Naive B cell (primary cell): Measurements from ENCODE around the gene TPRA1. TPM values are rescaled to one million over a fixed set of nuclear protein-coding genes. Genes with fewer than 3 reads are reported as not detected.
"Not testable (repeated sequence)": the region's sequence is repeated elsewhere in the genome, so short reads cannot be mapped to it uniquely, and the experiment has no call there.

ENCODE experiments used
- ATAC-seq, 2 donors: fragments of 150-1000 bp; cut with Tn5 transposase; 2 replicates each; pipeline ENCODE4 v1.10.0; 2021; ENCODE audit warnings: low read depth in 2 of 2, mild to moderate bottlenecking in 2 of 2, moderate library complexity in 2 of 2
- DNase-seq: peaks from one replicate; pipeline ENCODE4 v3.0.0; 2022
- H3K27ac Mint-ChIP-seq, 6 donors: one replicate each; pipeline ENCODE4 v1.8.0; 2020 to 2022; ENCODE audit warnings: mild to moderate bottlenecking in 6 of 6, mixed read lengths in 6 of 6, moderate library complexity in 5 of 6, inconsistent platforms in 2 of 6
- H3K27me3 Mint-ChIP-seq, 3 donors: one replicate each; pipeline ENCODE4 v1.8.0; 2021 to 2022; ENCODE audit warnings: mixed read lengths in 3 of 3, mild to moderate bottlenecking in 1 of 3
- H3K36me3 Mint-ChIP-seq, 2 donors: one replicate each; pipeline ENCODE4 v1.8.0; 2020 to 2022; ENCODE audit warnings: mixed read lengths in 2 of 2, inconsistent platforms in 1 of 2, mild to moderate bottlenecking in 1 of 2
- H3K4me1 Mint-ChIP-seq, 3 donors: one replicate each; pipeline ENCODE4 v1.8.0; 2020 to 2022; ENCODE audit warnings: mixed read lengths in 3 of 3, inconsistent platforms in 1 of 3, mild to moderate bottlenecking in 1 of 3, moderate library complexity in 1 of 3
- H3K4me3 Mint-ChIP-seq, 8 donors: one replicate each; pipeline ENCODE4 v1.8.0; 2020 to 2022; ENCODE audit warnings: mild to moderate bottlenecking in 8 of 8, mixed read lengths in 8 of 8, moderate library complexity in 8 of 8, inconsistent platforms in 2 of 8
- H3K9me3 Mint-ChIP-seq, 7 donors: one replicate each; pipeline ENCODE4 v1.8.0; 2020 to 2022; ENCODE audit warnings: mixed read lengths in 7 of 7, mild to moderate bottlenecking in 5 of 7, inconsistent platforms in 2 of 7, moderate library complexity in 1 of 7
- polyA plus RNA-seq, 6 donors: library from polyadenylated mRNA; unstranded; fragments of 300-500 nt; fragmentation: Illumina TruSeq; gene quantifications; one replicate each; pipeline ENCODE4 v1.2.3, GENCODE V29; 2021; ENCODE audit warnings: low read depth in 6 of 6

Gene TPRA1
- polyA plus RNA-seq, 6 donors from 2014 or later = 11.0 to 37.0 (median 18.2) TPM

DNA sequence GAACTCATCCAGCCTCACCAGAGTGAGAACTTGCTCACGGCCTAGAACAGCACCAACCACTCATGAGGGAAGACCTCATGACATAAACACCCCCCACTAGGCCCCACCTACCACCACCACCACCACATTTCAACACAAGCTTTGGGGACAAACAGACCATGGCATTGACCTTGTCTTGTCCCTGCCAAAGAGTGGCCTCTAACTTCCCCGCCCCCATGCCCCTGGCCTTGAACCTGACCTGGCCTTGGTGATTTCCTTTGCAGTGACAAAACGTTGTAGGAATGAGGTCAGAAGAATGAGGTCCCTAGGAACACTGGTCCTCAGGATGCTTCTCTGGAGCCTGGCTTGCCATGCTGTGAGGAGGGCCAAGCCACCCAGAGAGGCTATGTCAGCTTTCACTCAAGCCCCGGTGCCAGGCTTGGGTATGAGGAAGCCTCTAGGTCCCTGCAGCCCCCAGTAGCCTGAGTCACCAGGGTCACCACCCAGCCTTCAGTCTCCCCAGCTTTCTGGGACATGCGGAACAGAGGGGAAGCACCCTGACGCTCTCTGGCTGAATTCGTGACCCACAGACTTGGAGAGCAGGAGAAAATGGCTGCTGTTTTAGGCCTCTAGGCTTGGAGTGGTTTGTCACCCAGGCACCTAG is 57.9 kb downstream of the TPRA1 start:
- peaks cover 6 to 30% (median 19%) of the 10 kb centered on the region in 3 donors for H3K27me3 Mint-ChIP-seq
- no peak for DNase-seq

DNA sequence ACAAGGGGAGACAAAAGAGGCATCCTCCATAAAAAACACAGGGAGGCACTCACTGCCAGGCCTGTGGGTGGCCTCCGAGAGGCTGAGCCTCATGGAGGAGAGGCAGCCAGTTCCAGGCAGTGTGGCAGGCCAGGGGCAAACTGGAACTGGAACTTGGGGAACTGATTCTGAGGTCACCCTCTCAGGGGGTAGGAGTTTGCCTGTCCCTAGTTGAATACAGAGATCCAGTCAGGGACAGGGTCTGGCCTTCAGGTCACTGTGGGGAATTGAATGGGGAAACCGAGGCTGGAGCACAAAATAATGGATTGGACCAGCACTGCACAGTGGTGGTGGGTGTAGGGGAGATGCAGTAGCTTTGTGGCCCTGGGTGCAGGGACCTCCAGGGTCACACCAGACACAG is 58.7 kb downstream of the TPRA1 start:
- peaks cover 7 to 9% (median 9%) of the 10 kb centered on the region in 3 donors for H3K4me1 Mint-ChIP-seq
- no peaks in the 10 kb centered on the region for H3K36me3 Mint-ChIP-seq
- peak overlapping the region in 1 of 6 donors; percentile 53 for H3K27ac Mint-ChIP-seq
- H3K4me3 Mint-ChIP-seq = no peak overlapping the region
- peaks cover 0 to 4% (median 0%) of the 10 kb centered on the region in 7 donors for H3K9me3 Mint-ChIP-seq
- ATAC-seq (no peak), DNase-seq (no peak)
- peaks cover 4 to 23% (median 19%) of the 10 kb centered on the region in 3 donors for H3K27me3 Mint-ChIP-seq

More for the DNA sequence above, 57.9 kb downstream of the TPRA1 start:
- Mint-ChIP-seq H3K36me3 (no peaks in the 10 kb centered on the region), H3K4me3 (peak overlapping the region in 1 of 8 donors; percentile 11), H3K9me3 (peaks cover 0 to 4% (median 0%) of the 10 kb centered on the region in 7 donors), H3K4me1 (peaks cover 7 to 18% (median 9%) of the 10 kb centered on the region in 3 donors), H3K27ac (no peak overlapping the region)
- ATAC-seq = no peak

DNA sequence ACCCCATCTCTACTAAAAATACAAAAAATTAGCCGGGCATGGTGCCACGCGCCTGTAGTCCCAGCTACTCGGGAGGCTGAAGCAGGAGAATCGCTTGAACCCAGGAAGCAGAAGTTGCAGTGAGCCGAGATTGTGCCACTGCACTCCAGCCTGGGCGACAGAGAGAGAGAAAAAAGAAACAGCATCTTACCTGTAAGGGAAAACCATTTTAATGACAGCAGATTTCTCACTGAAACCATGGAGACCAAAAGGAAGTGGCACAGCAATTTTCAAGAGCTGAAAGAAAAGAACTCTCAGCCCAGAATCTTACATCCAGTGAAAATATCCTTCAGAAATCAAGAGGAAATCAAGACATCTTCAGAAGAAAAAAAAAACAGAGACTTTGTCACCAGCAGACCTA is 59.7 kb downstream of the TPRA1 start:
- not testable (repeated sequence) for H3K36me3 Mint-ChIP-seq, DNase-seq, H3K4me3 Mint-ChIP-seq, H3K4me1 Mint-ChIP-seq, H3K9me3 Mint-ChIP-seq, H3K27ac Mint-ChIP-seq, ATAC-seq
- H3K27me3 Mint-ChIP-seq = peaks cover 12 to 23% (median 17%) of the 10 kb centered on the region in 3 donors

DNA sequence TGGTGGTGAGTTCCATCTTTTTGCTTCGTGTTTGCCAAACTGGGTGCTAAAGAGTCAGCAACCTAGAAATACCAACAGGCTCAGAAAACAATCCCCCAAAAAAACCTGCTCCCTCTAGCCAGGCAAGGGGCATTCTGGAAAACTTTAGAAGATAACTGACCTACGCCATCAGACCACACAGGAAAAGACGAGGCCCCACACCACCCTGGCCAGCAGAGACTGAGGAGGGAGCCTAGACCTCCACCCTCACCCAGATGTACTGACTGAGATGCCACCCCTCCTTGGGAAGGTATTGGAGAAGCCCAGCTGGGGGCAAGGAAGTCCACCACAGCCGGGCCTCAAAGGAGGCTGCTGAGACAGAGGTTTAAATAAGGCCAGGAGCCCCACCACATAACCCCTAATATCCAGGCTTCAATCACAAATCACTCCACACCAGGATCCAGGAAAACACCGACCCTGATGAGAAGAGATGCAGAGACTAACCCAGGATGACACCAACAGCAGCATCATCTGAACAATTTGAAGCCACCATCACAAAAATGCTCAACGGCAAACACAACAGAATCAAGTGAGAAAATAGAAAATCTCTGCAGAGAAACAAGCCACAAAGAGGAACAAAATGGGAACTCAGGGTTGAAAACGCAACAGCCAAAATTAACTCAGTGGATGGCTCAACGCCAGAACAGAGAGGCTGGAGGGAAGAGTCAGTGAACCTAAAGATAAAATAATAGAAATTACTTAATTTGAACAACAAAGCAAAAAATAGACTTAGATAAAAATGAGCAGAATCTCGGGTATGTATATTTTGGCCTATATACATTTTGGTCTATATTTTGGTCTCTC is 61.0 kb downstream of the TPRA1 start:
- H3K4me3 Mint-ChIP-seq = no peak overlapping the region
- H3K36me3 Mint-ChIP-seq = no peaks in the 10 kb centered on the region
- H3K27me3 Mint-ChIP-seq = peaks cover 17 to 30% (median 26%) of the 10 kb centered on the region in 3 donors
- peaks cover 0 to 4% (median 0%) of the 10 kb centered on the region in 3 donors for H3K4me1 Mint-ChIP-seq
- ATAC-seq (no peak), DNase-seq (no peak)
- no peak overlapping the region for H3K27ac Mint-ChIP-seq
- H3K9me3 Mint-ChIP-seq = peaks cover 0 to 4% (median 0%) of the 10 kb centered on the region in 7 donors

- Mint-ChIP-seq H3K4me1 (no peaks in the 10 kb centered on the region), H3K4me3 (no peak overlapping the region), H3K36me3 (peaks cover 0 to 10% of the 10 kb centered on the region in 2 donors), H3K9me3 (peaks cover 3 to 14% (median 8%) of the 10 kb centered on the region in 7 donors), H3K27ac (no peak overlapping the region), H3K27me3 (peaks cover 37 to 40% (median 38%) of the 10 kb centered on the region in 3 donors)
- ATAC-seq (no peak), DNase-seq (no peak)
These were observed 65.2 kb downstream of the TPRA1 start for GRCh38 chr3:127525373-127525772.

DNA sequence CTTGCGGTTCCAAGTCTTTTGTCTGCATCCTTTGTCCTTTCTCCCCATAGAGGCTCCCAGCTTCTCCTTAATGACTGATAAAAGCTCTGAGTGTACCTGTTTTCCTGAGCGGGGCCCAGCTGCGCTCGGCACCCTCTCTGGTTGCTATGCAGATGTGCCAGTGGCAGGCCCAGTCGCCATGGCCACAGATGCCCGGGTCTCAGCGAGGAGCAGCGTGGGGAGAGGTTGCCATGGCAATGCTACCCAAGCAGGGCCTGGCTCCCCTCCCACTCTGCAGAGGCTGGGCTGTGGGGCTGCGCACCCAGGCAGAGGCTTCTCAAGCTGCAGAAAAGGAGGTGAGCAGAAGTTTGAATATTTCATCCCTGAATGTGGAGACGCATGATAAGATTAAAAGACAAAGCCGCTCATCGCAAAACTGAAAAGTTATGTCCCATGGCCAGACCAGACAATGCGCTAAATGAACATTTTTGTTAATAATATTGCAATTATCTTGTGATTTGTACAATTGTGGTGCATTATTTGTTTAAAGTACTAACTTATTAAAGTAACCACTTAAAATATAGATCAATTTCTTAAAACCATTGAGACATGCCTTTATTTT is 66.1 kb downstream of the TPRA1 start:
- no peak overlapping the region for H3K27ac Mint-ChIP-seq
- H3K9me3 Mint-ChIP-seq = peaks cover 3 to 14% (median 8%) of the 10 kb centered on the region in 7 donors
- H3K27me3 Mint-ChIP-seq = peaks cover 37 to 40% (median 38%) of the 10 kb centered on the region in 3 donors

More for the DNA sequence above, 66.1 kb downstream of the TPRA1 start:
- H3K4me3 Mint-ChIP-seq = no peak overlapping the region
- no peaks in the 10 kb centered on the region for H3K4me1 Mint-ChIP-seq
- ATAC-seq (no peak), DNase-seq (no peak)
- peaks cover 0 to 10% of the 10 kb centered on the region in 2 donors for H3K36me3 Mint-ChIP-seq

Other genes with a start within 250 kb of the TPRA1 start
- 10 to 100 TPM; 23.7 to 36.7 (median 26.8) TPM for gene MCM2, start 7.7 kb upstream of the TPRA1 start, polyA plus RNA-seq
- 1 to 10 TPM; 1.8 to 5.8 (median 2.8) TPM for gene PODXL2, start 38.5 kb upstream of the TPRA1 start, polyA plus RNA-seq
- 10 to 100 TPM; 57.4 to 88.4 (median 79.4) TPM for gene ABTB1, start 82.2 kb upstream of the TPRA1 start, polyA plus RNA-seq
- 1 to 10 TPM in 3 of 6 donors, under 1 TPM in 2, not detected in 1; 0.40 to 3.6 (median 1.3) TPM for gene MGLL, start 231.8 kb upstream of the TPRA1 start, polyA plus RNA-seq